Activated CD4-positive, alpha-beta memory T cell treated with anti-CD3 and anti-CD28 coated beads for 36 hours (primary cell): ENCODE data around the gene NPEPL1. TPM values are rescaled to one million over a fixed set of nuclear protein-coding genes. Genes with fewer than 3 reads are reported as not detected.
"Not testable (repeated sequence)": the region's sequence is repeated elsewhere in the genome, so short reads cannot be mapped to it uniquely, and the experiment has no call there.

Experiments
- CTCF ChIA-PET: fragments of 350-600 bp; sonication (Branson Sonifier 250); formaldehyde crosslinking; loops from one replicate; lab custom pipeline; 2021; ENCODE audit warnings: antibody characterized with exemption, inconsistent platforms; lab: Charles Lee
- POLR2A ChIA-PET: fragments of 350-600 bp; sonication (Branson Sonifier 250); formaldehyde crosslinking; loops from one replicate; lab custom pipeline; 2021; ENCODE audit warnings: antibody characterized with exemption; lab: Charles Lee
- DNase-seq: peaks from one replicate; pipeline ENCODE4 v3.0.0-alpha.2; 2020
- H3K27ac Mint-ChIP-seq: one replicate; pipeline ENCODE4 v1.8.0; 2021; ENCODE audit warnings: mixed read lengths
- H3K27me3 Mint-ChIP-seq: one replicate; pipeline ENCODE4 v1.8.0; 2021; ENCODE audit warnings: mixed read lengths
- H3K36me3 Mint-ChIP-seq: one replicate; pipeline ENCODE4 v1.8.0; 2021; ENCODE audit warnings: mixed read lengths
- H3K4me1 Mint-ChIP-seq: one replicate; pipeline ENCODE4 v1.8.0; 2021; ENCODE audit warnings: low read depth, mixed read lengths
- H3K4me3 Mint-ChIP-seq: one replicate; pipeline ENCODE4 v1.8.0; 2021; ENCODE audit warnings: mild to moderate bottlenecking, mixed read lengths
- H3K9me3 Mint-ChIP-seq: one replicate; pipeline ENCODE4 v1.8.0; 2021; ENCODE audit warnings: mixed read lengths
- intact Hi-C: fragments of 100-400 bp; cut with micrococcal nuclease; formaldehyde crosslinking; loops from one replicate; pipeline ENCODE4 v1.15.1; 2023
- total RNA-seq, 2 experiments: library from RNA; stranded (reverse); gene quantifications; one replicate each; pipeline ENCODE4 v1.2.3, GENCODE V29; 2021

The NPEPL1 gene
- total RNA-seq, 2 experiments from 2014 or later = 17.8 to 18.8 TPM

DNA sequence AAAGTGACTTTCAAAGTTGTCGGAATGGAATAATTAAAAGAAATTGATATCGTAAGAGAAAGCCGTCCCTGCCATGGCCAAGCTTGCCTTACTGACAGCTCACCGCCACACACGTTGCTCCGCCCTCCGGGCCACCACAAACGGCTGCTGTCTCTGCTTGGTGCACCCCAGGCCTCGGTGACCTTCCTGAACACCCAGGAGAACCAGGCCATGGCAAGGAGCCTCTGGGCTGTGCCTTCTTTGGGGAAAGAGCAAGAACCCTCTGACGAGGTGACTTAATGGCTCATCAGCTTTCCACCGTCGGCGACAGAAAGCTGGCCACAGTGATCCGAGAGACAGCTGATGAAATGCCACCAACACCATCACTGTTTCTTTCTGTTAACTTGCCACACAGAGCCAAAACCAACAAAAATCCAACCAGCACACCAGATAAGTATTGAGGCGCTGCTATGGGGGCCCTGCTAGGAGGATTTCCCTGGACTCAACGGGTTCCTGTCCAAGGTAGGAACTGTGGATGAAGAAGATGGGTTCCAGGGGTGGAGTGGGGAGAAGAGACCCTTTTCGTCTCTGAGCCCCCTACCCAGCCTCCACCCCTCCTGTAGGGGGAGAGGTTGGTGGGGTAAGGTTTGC lies 61.4 kb downstream of the NPEPL1 start:
- H3K9me3 Mint-ChIP-seq = no peaks in the 10 kb centered on the region
- peaks cover 7% of the 10 kb centered on the region for H3K27me3 Mint-ChIP-seq
- no peak for DNase-seq
- H3K4me3 Mint-ChIP-seq = no peak overlapping the region
- no peaks in the 10 kb centered on the region for H3K4me1 Mint-ChIP-seq
- ChIA-PET POLR2A (no interaction called here), CTCF (no interaction called here)
- no peaks in the 10 kb centered on the region for H3K36me3 Mint-ChIP-seq
- intact Hi-C loops = no loop called here
- H3K27ac Mint-ChIP-seq = no peak overlapping the region

DNA sequence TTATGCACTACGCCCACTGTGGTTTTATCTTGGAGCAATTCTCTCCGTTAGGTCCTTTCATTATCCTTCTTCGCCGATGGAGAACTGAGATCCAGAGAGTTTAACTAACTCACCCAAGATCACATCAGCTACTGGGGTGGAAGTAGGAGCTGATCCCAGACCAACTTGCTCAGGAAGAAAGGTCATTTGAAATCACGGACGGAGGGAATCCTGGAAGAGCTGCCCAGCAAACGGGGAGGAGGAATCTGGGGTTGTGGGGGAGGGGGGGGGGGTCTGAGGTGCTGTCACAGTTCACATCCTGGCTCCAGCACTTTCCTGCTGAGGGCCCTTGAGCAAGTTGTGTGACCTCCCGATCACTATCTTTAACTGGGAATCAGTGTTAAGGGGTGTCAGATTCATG lies 62.0 kb downstream of the NPEPL1 start:
- POLR2A ChIA-PET = no interaction called here
- CTCF ChIA-PET = interaction anchor here (0.7 kb wide), 1 partner anchor 49 kb away, joined by 3 read pairs; no protein-coding TSS in a partner anchor

DNA sequence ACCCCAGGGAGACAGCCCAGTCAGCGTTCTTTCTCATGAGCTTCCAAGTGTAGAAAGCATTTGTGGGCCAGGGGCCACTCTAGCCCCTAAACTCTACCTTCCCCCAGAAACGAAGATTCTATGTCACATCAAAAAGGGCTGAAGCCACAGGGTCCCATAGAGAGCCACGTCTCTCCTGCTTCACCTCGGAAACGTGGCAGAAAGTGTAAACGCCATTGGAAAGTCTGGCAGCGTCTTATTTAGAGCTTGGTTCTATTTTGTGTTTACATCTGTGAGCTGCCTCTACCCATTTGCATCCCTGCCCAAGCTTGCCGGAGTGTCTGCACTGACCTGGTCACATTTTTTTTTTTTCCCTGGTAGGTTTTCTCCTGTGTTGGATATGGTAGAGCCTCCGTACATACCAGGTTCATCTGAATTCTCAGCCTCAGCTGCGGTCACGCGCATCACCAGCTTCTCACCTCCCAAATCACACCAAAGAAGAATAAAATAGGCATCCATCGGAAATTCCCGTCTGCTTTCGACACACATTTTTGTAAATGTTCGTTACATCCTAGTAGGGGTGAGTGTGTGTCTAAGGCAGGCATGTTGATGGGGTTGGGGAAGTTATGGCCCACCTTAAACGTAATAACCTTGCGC lies 62.6 kb downstream of the NPEPL1 start:
- no peaks in the 10 kb centered on the region for H3K4me1 Mint-ChIP-seq
- H3K9me3 Mint-ChIP-seq = no peaks in the 10 kb centered on the region
- intact Hi-C loops = no loop called here
- POLR2A ChIA-PET = no interaction called here
- no peak overlapping the region for H3K27ac Mint-ChIP-seq
- H3K4me3 Mint-ChIP-seq = no peak overlapping the region
- peaks cover 4% of the 10 kb centered on the region for H3K27me3 Mint-ChIP-seq
- H3K36me3 Mint-ChIP-seq = no peaks in the 10 kb centered on the region
- DNase-seq = no peak
- CTCF ChIA-PET = interaction anchor here (0.7 kb wide), 1 partner anchor 49 kb away, joined by 3 read pairs; no protein-coding TSS in a partner anchor

More for the DNA sequence above, 62.0 kb downstream of the NPEPL1 start:
- intact Hi-C loops = no loop called here
- H3K4me1 Mint-ChIP-seq = no peaks in the 10 kb centered on the region
- H3K27ac Mint-ChIP-seq = no peak overlapping the region
- H3K27me3 Mint-ChIP-seq = peaks cover 7% of the 10 kb centered on the region
- no peaks in the 10 kb centered on the region for H3K9me3 Mint-ChIP-seq
- H3K36me3 Mint-ChIP-seq = no peaks in the 10 kb centered on the region
- no peak overlapping the region for H3K4me3 Mint-ChIP-seq
- DNase-seq = no peak

- ChIA-PET POLR2A (no interaction called here), CTCF (no interaction called here)
- H3K4me1 Mint-ChIP-seq = no peaks in the 10 kb centered on the region
- no peaks in the 10 kb centered on the region for H3K9me3 Mint-ChIP-seq
- H3K27me3 Mint-ChIP-seq = no peaks in the 10 kb centered on the region
- intact Hi-C loops = no loop called here
- DNase-seq = no peak
- H3K36me3 Mint-ChIP-seq = no peaks in the 10 kb centered on the region
- no peak overlapping the region for H3K27ac Mint-ChIP-seq
- no peak overlapping the region for H3K4me3 Mint-ChIP-seq
Observed at GRCh38 chr20:58755766-58756449, 63.3 kb downstream of the NPEPL1 start.

GRCh38 chr20:58756450-58756775 lies 63.8 kb downstream of the NPEPL1 start:
- intact Hi-C loops = no loop called here
- Mint-ChIP-seq H3K4me1 (no peaks in the 10 kb centered on the region), H3K4me3 (no peak overlapping the region), H3K36me3 (no peaks in the 10 kb centered on the region), H3K27me3 (no peaks in the 10 kb centered on the region), H3K27ac (no peak overlapping the region), H3K9me3 (no peaks in the 10 kb centered on the region)
- no peak for DNase-seq
- ChIA-PET CTCF (no interaction called here), POLR2A (no interaction called here)

DNA sequence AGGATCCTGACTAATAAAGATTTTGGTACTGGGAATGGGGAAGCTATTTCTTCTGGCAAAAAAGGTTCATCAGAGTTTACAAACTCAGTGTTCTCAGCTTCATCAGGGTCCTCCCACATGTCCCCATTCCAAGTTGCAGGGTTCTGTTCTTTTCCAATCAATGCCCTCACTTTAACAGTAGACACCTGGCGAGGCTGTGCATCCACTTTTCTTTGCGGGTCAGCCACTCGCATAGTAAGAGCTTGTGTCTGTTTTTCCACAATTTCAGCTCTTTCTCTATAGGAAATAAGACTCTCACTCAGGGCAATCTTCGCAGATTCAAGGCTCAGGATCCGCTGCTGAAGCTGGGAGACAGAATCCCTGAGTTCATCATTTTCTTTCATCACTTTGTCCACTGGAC lies 65.0 kb downstream of the NPEPL1 start:
- H3K27me3 Mint-ChIP-seq, H3K9me3 Mint-ChIP-seq, H3K4me1 Mint-ChIP-seq, H3K27ac Mint-ChIP-seq, DNase-seq, intact Hi-C loops, CTCF ChIA-PET, H3K4me3 Mint-ChIP-seq, POLR2A ChIA-PET, H3K36me3 Mint-ChIP-seq: not testable (repeated sequence)

DNA sequence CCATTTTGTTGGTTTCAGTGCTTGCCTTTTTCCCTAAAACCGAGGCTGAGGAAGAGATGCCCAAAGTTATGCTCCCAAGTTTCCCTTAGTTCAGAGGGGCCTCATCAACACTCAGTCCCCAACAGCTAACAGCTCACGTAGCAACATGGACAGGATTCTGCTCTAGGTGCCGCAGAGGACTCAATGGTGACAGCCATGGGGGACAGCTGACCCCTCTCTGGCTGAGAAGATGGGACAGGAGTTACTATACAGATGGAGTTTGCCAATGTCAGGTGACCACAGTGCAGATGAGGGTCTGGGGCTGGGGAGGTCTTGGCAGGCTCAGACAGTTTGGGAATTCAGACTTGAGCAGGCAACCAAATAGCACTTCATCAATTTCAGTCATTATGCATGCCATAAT lies 67.3 kb downstream of the NPEPL1 start:
- CTCF ChIA-PET = no interaction called here
- POLR2A ChIA-PET = no interaction called here

DNA sequence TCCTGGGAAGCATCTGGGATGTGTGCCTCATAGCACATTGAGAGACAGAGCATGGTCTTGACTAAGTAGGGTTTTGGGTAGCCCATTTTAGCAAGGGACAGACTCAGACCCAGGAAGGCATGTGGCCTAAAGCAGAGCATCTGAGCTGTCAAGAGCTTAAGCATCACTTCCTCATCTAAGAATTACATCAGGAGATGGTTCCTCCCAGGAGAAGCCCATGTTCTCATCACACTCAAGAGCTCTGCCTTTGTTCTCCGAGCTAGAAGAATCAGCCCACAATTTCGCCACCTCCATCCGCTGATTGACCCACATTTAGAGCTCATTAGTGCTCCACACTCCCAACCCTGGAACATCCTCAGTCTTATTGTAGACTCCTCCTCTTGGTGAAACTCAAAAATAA lies 68.3 kb downstream of the NPEPL1 start:
- ChIA-PET POLR2A (no interaction called here), CTCF (interaction anchor here (1.0 kb wide), 1 partner anchor 92 kb away, joined by 3 read pairs; the partner anchor contains the start of gene GNAS)

More for the DNA sequence above, 67.3 kb downstream of the NPEPL1 start:
- no peaks in the 10 kb centered on the region for H3K4me1 Mint-ChIP-seq
- H3K36me3 Mint-ChIP-seq = no peaks in the 10 kb centered on the region
- intact Hi-C loops = no loop called here
- H3K4me3 Mint-ChIP-seq = no peak overlapping the region
- DNase-seq = no peak
- peaks cover 16% of the 10 kb centered on the region for H3K27me3 Mint-ChIP-seq
- no peak overlapping the region for H3K27ac Mint-ChIP-seq
- H3K9me3 Mint-ChIP-seq = no peaks in the 10 kb centered on the region

GRCh38 chr20:58762120-58762519 lies 69.5 kb downstream of the NPEPL1 start:
- H3K27me3 Mint-ChIP-seq = peaks cover 23% of the 10 kb centered on the region
- H3K36me3 Mint-ChIP-seq = no peaks in the 10 kb centered on the region
- no peaks in the 10 kb centered on the region for H3K4me1 Mint-ChIP-seq
- DNase-seq = no peak
- ChIA-PET POLR2A (interaction anchor here (0.6 kb wide), 1 partner anchor 854 kb away, joined by 3 read pairs; no protein-coding TSS in a partner anchor), CTCF (no interaction called here)
- H3K4me3 Mint-ChIP-seq = no peak overlapping the region
- intact Hi-C loops = no loop called here
- H3K27ac Mint-ChIP-seq = no peak overlapping the region
- no peaks in the 10 kb centered on the region for H3K9me3 Mint-ChIP-seq

More for the DNA sequence above, 68.3 kb downstream of the NPEPL1 start:
- no peaks in the 10 kb centered on the region for H3K36me3 Mint-ChIP-seq
- no peaks in the 10 kb centered on the region for H3K4me1 Mint-ChIP-seq
- H3K27ac Mint-ChIP-seq = no peak overlapping the region
- DNase-seq = no peak
- no peak overlapping the region for H3K4me3 Mint-ChIP-seq
- H3K9me3 Mint-ChIP-seq = no peaks in the 10 kb centered on the region
- H3K27me3 Mint-ChIP-seq = peaks cover 22% of the 10 kb centered on the region
- intact Hi-C loops = no loop called here

DNA sequence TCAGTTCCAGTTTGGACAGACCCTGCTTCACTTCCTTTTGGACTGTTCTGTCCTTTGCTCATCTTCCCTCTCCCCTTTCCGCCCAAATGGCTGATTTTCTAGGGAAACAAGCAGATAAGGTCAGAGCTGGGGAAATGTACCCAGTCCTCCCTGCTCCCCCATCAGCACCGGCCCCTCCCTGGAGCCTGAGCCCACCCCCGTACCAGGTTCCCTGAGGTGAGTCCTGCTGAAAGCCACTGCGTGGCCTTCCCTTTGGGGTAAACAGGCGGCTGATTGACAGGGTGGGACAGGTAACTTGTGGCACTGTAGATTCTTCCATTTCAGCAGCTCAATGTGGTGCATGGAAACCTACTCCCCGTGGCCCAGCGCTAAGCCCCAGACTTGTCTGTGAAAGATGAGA lies 70.5 kb downstream of the NPEPL1 start:
- Mint-ChIP-seq H3K9me3 (no peaks in the 10 kb centered on the region), H3K36me3 (no peaks in the 10 kb centered on the region), H3K27me3 (peaks cover 25% of the 10 kb centered on the region), H3K4me3 (no peak overlapping the region), H3K4me1 (no peaks in the 10 kb centered on the region), H3K27ac (no peak overlapping the region)
- ChIA-PET POLR2A (no interaction called here), CTCF (interaction anchor here (1.1 kb wide), 1 partner anchor 282 kb away, joined by 3 read pairs; no protein-coding TSS in a partner anchor)
- intact Hi-C loops = no loop called here
- DNase-seq = no peak
